Smooth muscle cell (in vitro differentiated cells): ENCODE results near the gene NAP1L1. TPM values are rescaled to one million over a fixed set of nuclear protein-coding genes. Genes with fewer than 3 reads are reported as not detected.

ENCODE experiments used
- DNase-seq: peaks from one replicate; lab custom pipeline; 2025; ENCODE audit not compliant: unreplicated experiment; lab: John Stamatoyannopoulos, UW
- H2AFZ ChIP-seq: fragments of 200-600 bp; sonication (generic); 2 replicates; pipeline ENCODE4 v1.6.0; 2016; ENCODE audit warnings: antibody characterized with exemption, low read depth, mild to moderate bottlenecking
- H3F3A ChIP-seq: fragments of 200-600 bp; sonication (generic); 2 replicates; pipeline ENCODE4 v1.6.0; 2017; ENCODE audit warnings: antibody characterized with exemption, low read depth
- H3K27ac ChIP-seq: fragments of 200-600 bp; sonication (generic); 2 replicates; pipeline ENCODE4 v1.5.1; 2016; ENCODE audit warnings: low read depth, mild to moderate bottlenecking
- H3K27me3 ChIP-seq: fragments of 200-600 bp; sonication (generic); 2 replicates; pipeline ENCODE4 v1.6.1; 2016; ENCODE audit warnings: low read depth, mild to moderate bottlenecking
- H3K36me3 ChIP-seq: fragments of 200-600 bp; sonication (generic); 2 replicates; pipeline ENCODE4 v1.5.1; 2016; ENCODE audit warnings: low read depth
- H3K4me1 ChIP-seq: fragments of 200-600 bp; sonication (generic); 2 replicates; pipeline ENCODE4 v1.5.1; 2016; ENCODE audit warnings: low read depth
- H3K4me2 ChIP-seq: fragments of 200-600 bp; sonication (generic); 2 replicates; pipeline ENCODE4 v1.6.0; 2016; ENCODE audit warnings: mild to moderate bottlenecking
- H3K4me3 ChIP-seq: fragments of 200-600 bp; sonication (generic); 2 replicates; pipeline ENCODE4 v1.5.1; 2016; ENCODE audit warnings: mild to moderate bottlenecking
- H3K79me2 ChIP-seq: fragments of 200-600 bp; sonication (generic); 2 replicates; pipeline ENCODE4 v1.6.0; 2016; ENCODE audit warnings: low read depth, mild to moderate bottlenecking
- H3K9ac ChIP-seq: fragments of 200-600 bp; sonication (generic); 2 replicates; pipeline ENCODE4 v1.6.0; 2016; ENCODE audit warnings: low read depth
- H3K9me3 ChIP-seq: fragments of 200-600 bp; sonication (generic); replicated peaks from 2 replicates; pipeline ENCODE4 v1.5.1; 2016; ENCODE audit warnings: low read depth
- H4K20me1 ChIP-seq: fragments of 200-600 bp; sonication (generic); 2 replicates; pipeline ENCODE4 v1.6.0; 2016; ENCODE audit warnings: low read depth
- CTCF ChIP-seq: fragments of 200-600 bp; sonication (generic); IDR thresholded peaks from 2 replicates; pipeline ENCODE4 v1.5.1; 2017; ENCODE audit warnings: borderline replicate concordance, mild to moderate bottlenecking, antibody characterized with exemption; ENCODE audit not compliant: insufficient read depth, poor library complexity, severe bottlenecking
- WGBS: methylation state at CpG from one replicate; pipeline ENCODE4 v1.1.7; 2016; ENCODE audit warnings: low lambda C conversion rate; 5-methylcytosine and 5-hydroxymethylcytosine counted together
- polyA plus RNA-seq: library from polyadenylated mRNA; unstranded; fragments of >200 nt; fragmentation: Nextera tagmentation; extraction: Ambion mirVana; gene quantifications from 2 replicates; pipeline ENCODE4 v1.2.1, GENCODE V29; 2016
- total RNA-seq: library from RNA; depleted of rRNA; stranded (reverse); fragments of >200 nt; gene quantifications from 2 replicates; pipeline ENCODE4 v1.2.3, GENCODE V29; 2014

Gene NAP1L1
- total and polyA plus RNA-seq, 2 experiments from 2014 or later: 110 to 221 TPM

- no peaks in the 10 kb centered on the region for H3F3A ChIP-seq
- H2AFZ ChIP-seq: peak overlapping the region; percentile 43
- no peaks in the 10 kb centered on the region for H3K79me2 ChIP-seq
- no peak overlapping the region for H3K4me2 ChIP-seq
- WGBS: 56% methylated on average over 1 of the region's 1 CpG
- no peak overlapping the region for H3K4me3 ChIP-seq
- no peaks in the 10 kb centered on the region for H3K36me3 ChIP-seq
- no peaks in the 10 kb centered on the region for H3K27me3 ChIP-seq
- no peak for TF ChIP-seq CTCF
- H3K4me1 ChIP-seq: no peaks in the 10 kb centered on the region
- DNase-seq: no peak
- no peaks in the 10 kb centered on the region for H4K20me1 ChIP-seq
- no peak overlapping the region for H3K9ac ChIP-seq
- no peaks in the 10 kb centered on the region for H3K9me3 ChIP-seq
- no peak overlapping the region for H3K27ac ChIP-seq
Observed at GRCh38 chr12:76101739-76102385, 17.4 kb upstream of the NAP1L1 start.

- no peaks in the 10 kb centered on the region for H3K36me3 ChIP-seq
- TF ChIP-seq CTCF: no peak
Observed at GRCh38 chr12:76096079-76096646, 11.7 kb upstream of the NAP1L1 start.

GRCh38 chr12:76094754-76095153 lies 10.3 kb upstream of the NAP1L1 start:
- Histone ChIP-seq H3K36me3 (no peaks in the 10 kb centered on the region), H2AFZ (no peak overlapping the region), H3K79me2 (no peaks in the 10 kb centered on the region), H3K27me3 (no peaks in the 10 kb centered on the region), H3K9ac (no peak overlapping the region), H3K4me1 (no peaks in the 10 kb centered on the region), H3F3A (no peaks in the 10 kb centered on the region), H3K4me2 (no peak overlapping the region), H4K20me1 (no peaks in the 10 kb centered on the region), H3K4me3 (no peak overlapping the region), H3K9me3 (no peaks in the 10 kb centered on the region), H3K27ac (no peak overlapping the region)
- no peak for DNase-seq
- 93% methylated on average over 3 of the region's 3 CpGs for WGBS
- no peak for TF ChIP-seq CTCF

More at GRCh38 chr12:76096079-76096646, 11.7 kb upstream of the NAP1L1 start:
- H3K9me3 ChIP-seq: no peaks in the 10 kb centered on the region
- no peaks in the 10 kb centered on the region for H3F3A ChIP-seq
- H3K4me1 ChIP-seq: no peaks in the 10 kb centered on the region
- no peak overlapping the region for H2AFZ ChIP-seq
- H3K27ac ChIP-seq: no peak overlapping the region
- no peak overlapping the region for H3K9ac ChIP-seq
- no peak overlapping the region for H3K4me3 ChIP-seq
- WGBS: 90% methylated on average over 3 of the region's 3 CpGs
- no peaks in the 10 kb centered on the region for H3K27me3 ChIP-seq
- no peak overlapping the region for H3K4me2 ChIP-seq
- no peaks in the 10 kb centered on the region for H4K20me1 ChIP-seq
- no peaks in the 10 kb centered on the region for H3K79me2 ChIP-seq
- no peak for DNase-seq
